Stimulated activated CD8-positive, alpha-beta memory T cell treated with anti-CD3 and anti-CD28 coated beads, Interleukin-7, amount 100 ng/mL, for 48 hours (primary cell): Measurements from ENCODE around the gene MEP1A.
A peak's percentile ranks its signal among the peaks of the same experiment; 100 is the strongest.

Experiments
- DNase-seq, 2 donors: peaks; one replicate each; pipeline ENCODE4 v3.0.0-alpha.2; 2020; ENCODE audit warnings: low read depth in 1 of 2; ENCODE audit errors: extremely low read depth in 1 of 2

The MEP1A gene

GRCh38 chr6:46776070-46776712, 17.0 kb upstream of the MEP1A start:
- no peak for DNase-seq

- DNase-seq, result no peak
Measured at GRCh38 chr6:46777476-46778346, 15.5 kb upstream of the MEP1A start.

- peak in 1 of 2 donors; percentile 14 for DNase-seq
Measured at GRCh38 chr6:46781478-46782378, 11.5 kb upstream of the MEP1A start.

DNA sequence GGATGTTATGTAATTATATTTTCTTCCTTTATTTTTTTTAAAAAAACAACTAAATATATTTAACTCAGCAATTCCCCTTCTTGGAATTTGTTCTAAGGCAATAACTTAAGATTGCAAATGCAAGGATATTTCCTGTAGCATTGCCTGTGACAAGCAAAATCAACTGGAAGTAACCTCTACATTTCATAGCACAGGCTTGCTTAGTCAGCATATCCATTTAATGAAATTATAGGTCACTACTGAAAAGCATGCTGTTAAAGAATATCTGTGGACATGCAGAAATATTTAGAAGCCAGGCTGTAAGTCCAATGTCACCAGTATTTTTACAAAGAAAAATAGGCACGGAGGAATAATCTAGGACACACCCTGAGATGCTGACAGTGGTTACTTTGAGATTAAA, 8.7 kb upstream of the MEP1A start:
- no peak for DNase-seq

GRCh38 chr6:46787871-46788540, 5.2 kb upstream of the MEP1A start:
- no peak for DNase-seq

DNA sequence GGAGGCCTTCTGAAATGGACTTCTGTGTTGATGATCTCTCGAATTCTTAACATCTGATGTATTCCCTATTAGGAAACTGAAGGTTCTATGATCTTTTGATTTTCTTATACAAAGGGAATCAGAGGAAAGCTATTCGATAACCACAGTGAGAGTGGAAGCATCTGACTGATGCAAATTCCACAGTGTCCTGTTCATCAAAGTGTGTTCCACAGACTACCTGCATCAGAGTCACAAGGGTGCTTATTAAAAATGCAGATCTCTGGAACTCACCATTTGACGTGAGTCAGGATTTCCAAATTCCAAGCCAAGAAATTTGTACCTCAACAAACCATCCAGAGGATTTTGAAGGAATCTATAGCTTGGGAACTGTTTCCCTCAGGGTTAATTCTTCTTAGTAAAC, 4.4 kb upstream of the MEP1A start:
- no peak for DNase-seq

DNA sequence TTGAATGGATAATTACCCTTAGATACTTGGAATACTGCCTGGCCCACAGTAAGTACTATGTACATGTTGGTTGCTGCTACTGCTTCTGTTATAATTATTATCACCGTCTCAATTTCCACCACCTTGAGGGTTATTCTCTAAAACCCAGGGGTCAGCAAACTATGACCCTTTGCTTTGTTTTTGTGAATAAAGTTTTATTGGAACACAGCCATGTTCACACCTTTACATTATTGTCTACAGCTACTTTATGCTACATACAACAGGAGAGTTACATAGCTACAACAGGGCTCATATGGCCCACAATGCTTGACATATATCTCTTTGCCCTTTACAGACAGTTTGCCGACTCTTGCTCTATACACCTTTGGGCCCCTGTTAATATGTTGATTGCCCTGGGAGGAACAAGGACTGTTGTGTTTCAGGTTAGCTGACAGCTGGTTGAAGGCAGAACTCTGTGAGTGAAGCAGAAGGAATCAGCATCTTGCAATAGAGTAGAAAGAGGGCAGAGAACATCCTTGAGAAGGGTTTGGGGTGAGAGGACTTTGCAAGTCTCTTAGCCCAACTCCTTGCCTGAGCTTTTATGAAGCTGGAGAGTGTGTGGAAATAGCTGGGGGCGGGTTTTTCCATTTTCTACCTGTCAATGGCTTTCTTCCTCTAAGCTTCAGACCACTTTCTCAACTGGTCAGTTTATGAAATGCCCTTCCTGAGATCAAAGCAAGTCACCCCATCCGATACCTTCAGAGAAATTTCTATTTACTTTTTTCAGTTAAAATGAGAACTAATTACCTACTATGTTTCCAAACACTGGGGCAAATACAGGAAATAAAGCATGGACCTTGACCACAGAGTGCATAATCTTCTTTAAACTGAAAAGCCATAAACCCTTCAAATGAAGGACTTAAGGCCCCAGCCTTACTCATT, 3.5 kb upstream of the MEP1A start:
- DNase-seq, result no peak

DNA sequence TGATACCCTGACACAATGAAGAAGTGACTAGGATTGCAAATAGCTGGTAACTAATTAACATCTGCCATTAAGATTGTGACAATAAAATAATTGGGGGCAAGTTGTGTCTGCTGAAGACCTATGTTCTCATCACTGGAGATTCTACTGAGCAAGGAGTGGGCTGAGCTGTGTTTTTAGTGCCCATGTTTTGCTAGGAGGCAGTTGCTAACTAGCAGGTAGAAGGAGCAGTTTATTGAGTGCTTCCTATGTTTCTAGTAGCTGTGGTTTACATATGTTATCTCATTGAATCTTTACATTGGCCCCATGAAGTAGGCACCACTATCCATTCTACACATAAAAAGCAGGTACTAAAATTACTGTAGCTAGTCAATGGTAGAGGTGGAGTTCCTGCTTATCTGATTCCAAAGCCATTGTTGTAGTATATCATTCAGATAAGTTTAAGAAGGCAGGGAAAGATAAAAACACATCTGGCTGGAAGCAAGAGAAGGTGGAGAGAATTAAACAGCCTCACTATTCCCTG, 2.8 kb upstream of the MEP1A start:
- DNase-seq, result no peak

DNA sequence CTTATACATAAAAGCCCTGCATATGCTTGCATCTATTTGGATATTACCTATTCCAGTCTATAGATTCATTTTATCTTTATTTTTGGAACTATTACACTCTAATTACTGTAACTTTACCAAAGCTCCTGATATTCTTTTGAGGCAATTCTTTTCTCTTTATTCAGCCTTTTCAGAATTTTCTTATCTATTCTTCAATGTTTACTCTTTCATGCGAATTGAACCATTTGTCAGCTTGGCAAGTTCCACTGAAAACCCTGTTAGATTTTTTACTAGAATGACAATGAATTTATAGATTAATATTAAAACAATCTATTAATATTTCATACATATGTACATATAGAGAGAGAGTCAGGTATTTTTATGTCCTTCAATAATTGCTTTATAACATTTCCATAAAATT, 554 bp upstream of the MEP1A start:
- no peak for DNase-seq

GRCh38 chr6:46794068-46794467, 879 bp downstream of the MEP1A start:
- no peak for DNase-seq

DNA sequence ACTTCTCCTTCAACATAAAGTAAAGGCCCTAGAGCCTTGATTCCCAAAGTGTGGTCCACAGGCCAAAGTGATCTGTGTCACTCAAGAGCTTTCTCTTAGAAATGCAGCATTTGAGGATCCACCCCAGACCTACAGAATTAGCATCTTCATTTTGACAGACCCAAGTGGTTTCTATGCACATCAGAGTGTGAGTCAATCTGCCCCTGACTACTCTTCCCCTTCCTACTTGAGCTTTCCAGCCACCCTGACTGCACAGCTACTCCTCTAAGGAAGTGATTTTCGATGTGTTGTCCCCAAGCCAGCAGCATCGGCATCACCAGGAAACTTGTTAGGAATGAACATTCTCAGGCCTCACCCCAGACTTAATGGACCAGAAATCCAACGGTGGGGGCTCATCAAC, 2.6 kb downstream of the MEP1A start:
- DNase-seq, result no peak

DNA sequence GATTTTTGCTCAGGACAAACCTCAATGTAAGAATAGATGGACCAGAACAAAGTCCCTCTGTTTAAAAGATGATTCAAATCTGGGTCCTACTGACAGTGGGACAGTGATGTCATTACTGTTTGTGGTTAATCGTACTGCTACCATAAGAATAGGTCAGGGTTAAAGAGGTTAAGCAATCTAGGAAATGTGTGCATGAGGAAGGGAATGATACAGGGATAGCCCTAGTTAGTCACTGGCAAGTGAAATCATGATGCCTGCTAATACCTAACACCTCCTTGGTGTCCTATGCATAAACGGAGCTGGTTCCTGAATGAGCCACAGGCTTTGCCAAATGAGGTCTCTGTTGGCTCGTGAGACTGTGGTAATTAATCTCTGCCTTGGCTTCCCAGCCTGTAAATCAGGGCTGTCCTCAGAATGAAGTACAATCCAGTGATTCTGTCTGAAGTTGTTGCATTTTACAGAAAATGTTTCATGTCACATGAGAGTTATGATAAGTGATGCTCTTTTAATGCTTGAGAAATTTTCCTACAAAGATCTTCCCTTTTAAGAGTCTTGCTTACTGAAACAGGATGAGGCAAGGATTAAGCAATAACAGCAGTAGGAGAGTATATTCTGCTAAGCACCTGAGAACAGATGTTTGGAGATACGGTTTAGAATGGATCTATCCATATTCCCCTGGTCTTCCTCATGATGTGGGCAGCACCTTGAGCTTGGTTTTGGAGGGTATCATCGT, 3.8 kb downstream of the MEP1A start:
- DNase-seq, result no peak

- DNase-seq, result no peak
Measured at GRCh38 chr6:46799657-46800056, 6.5 kb downstream of the MEP1A start.

- no peak for DNase-seq
Measured at GRCh38 chr6:46808806-46809205, 15.6 kb downstream of the MEP1A start.

- no peak for DNase-seq
Measured at GRCh38 chr6:46815130-46815529, 21.9 kb downstream of the MEP1A start.

GRCh38 chr6:46816626-46817025, 23.4 kb downstream of the MEP1A start:
- no peak for DNase-seq

- no peak for DNase-seq
Measured at GRCh38 chr6:46819561-46819960, 26.4 kb downstream of the MEP1A start.

- no peak for DNase-seq
Measured at GRCh38 chr6:46821458-46821881, 28.3 kb downstream of the MEP1A start.

DNA sequence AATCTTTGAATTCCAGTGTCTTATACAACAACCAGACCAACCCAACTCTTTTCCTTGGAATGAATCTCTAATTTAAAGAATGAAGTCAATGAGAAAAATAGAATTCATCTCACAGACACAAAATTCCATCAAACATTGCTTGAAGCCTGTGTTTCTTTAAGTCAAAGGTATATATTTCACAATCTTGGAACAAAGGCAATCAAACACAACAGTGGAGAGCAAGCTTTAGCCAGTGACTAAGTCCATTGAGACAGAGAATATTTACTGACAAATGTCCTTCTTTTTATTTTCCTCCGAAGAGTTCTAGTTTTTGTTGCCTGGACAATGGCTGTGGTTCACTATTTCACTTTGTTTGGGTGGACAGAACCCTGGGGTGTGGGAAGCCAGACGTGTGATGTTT, 35.8 kb downstream of the MEP1A start:
- no peak for DNase-seq
